Endothelial cell of umbilical vein (primary cell): ENCODE results near the gene PCARE. TPM values are rescaled to one million over a fixed set of nuclear protein-coding genes. Genes with fewer than 3 reads are reported as not detected.

Experiments
- BruUV-seq: library from RNA; stranded (reverse); fragments of 400-500 nt; replicated peaks from 2 replicates; lab custom pipeline; 2021; lab: Mats Ljungman, UMichigan
- CTCF ChIA-PET: fragments of 300-600, 350-600 bp; sonication (Branson Sonifier 250); formaldehyde crosslinking; loops from one replicate; lab custom pipeline; 2021; ENCODE audit warnings: antibody characterized with exemption, inconsistent platforms; lab: Charles Lee
- POLR2A ChIA-PET: fragments of 300-600, 350-600 bp; sonication (Branson Sonifier 250); formaldehyde crosslinking; loops from one replicate; lab custom pipeline; 2021; ENCODE audit warnings: antibody characterized with exemption, inconsistent platforms; lab: Charles Lee
- DNase-seq: peaks from one replicate; pipeline ENCODE4 v3.0.0-alpha.2; 2011; ENCODE audit warnings: low read depth, low spot score
- FAIRE-seq: peaks from 2 replicates; lab custom pipeline; 2011; peaks lifted over from hg19 to GRCh38; lab: Jason Lieb, UNC
- H2AFZ ChIP-seq: 2 replicates; pipeline ENCODE4 v1.6.0; 2012; ENCODE audit warnings: low read depth, low read length, control low read depth, inconsistent platforms
- H3K27ac ChIP-seq: 2 replicates; pipeline ENCODE4 v1.5.1; 2011; ENCODE audit warnings: low read depth, mild to moderate bottlenecking, control low read depth, low read length, moderate library complexity; ENCODE audit not compliant: insufficient read depth
- H3K27me3 ChIP-seq, 2 experiments: 2 replicates each; pipeline versions ENCODE4 v1.6.0 to v1.6.1; 2011; ENCODE audit warnings: low read length in 2 of 2, mixed read lengths in 1 of 2; ENCODE audit not compliant: control insufficient read depth in 2 of 2, insufficient read depth in 2 of 2
- H3K36me3 ChIP-seq, 2 experiments: 2 replicates in 1 of 2; 3 replicates in 1 of 2; pipeline ENCODE4 v1.5.1; 2011; ENCODE audit warnings: low read length in 2 of 2, mild to moderate bottlenecking in 1 of 2, moderate library complexity in 1 of 2; ENCODE audit not compliant: control insufficient read depth in 2 of 2, insufficient read depth in 2 of 2; ENCODE audit errors: extremely low read depth in 1 of 2
- H3K4me1 ChIP-seq: 3 replicates; pipeline ENCODE4 v1.5.1; 2011; ENCODE audit warnings: mild to moderate bottlenecking, low read length; ENCODE audit not compliant: control insufficient read depth, insufficient read depth; ENCODE audit errors: extremely low read depth
- H3K4me2 ChIP-seq: 2 replicates; pipeline ENCODE4 v1.6.1; 2011; ENCODE audit warnings: low read length, control low read depth, mixed read lengths; ENCODE audit not compliant: insufficient read depth
- H3K4me3 ChIP-seq, 3 experiments: fragments of 200-600 bp in 1 of 3; sonication (generic), shearing (Covaris generic) in 1 of 3; replicated peaks in 1 of 3; 2 replicates each; pipeline ENCODE4 v1.5.1; 2011 to 2016; ENCODE audit warnings: control low read depth in 3 of 3, low read length in 3 of 3, mild to moderate bottlenecking in 2 of 3, inconsistent platforms in 1 of 3, low read depth in 1 of 3, moderate library complexity in 1 of 3; ENCODE audit not compliant: insufficient read depth in 1 of 3
- H3K79me2 ChIP-seq: 2 replicates; pipeline ENCODE4 v1.6.0; 2012; ENCODE audit warnings: low read length, inconsistent platforms; ENCODE audit not compliant: control insufficient read depth, insufficient read depth
- H3K9ac ChIP-seq: replicated peaks from 2 replicates; pipeline ENCODE3; 2011; ENCODE audit warnings: low read length, control low read depth; ENCODE audit not compliant: insufficient read depth; ENCODE audit errors: extremely low read depth
- H3K9me1 ChIP-seq: replicated peaks from 3 replicates; pipeline ENCODE4 v1.6.0; 2011; ENCODE audit warnings: mild to moderate bottlenecking, low read length; ENCODE audit not compliant: control insufficient read depth, insufficient read depth; ENCODE audit errors: extremely low read depth
- H3K9me3 ChIP-seq: replicated peaks from 2 replicates; pipeline ENCODE4 v1.5.1; 2012; ENCODE audit warnings: low read length, inconsistent platforms; ENCODE audit not compliant: control insufficient read depth, insufficient read depth
- H4K20me1 ChIP-seq: replicated peaks from 2 replicates; pipeline ENCODE3; 2011; ENCODE audit warnings: mild to moderate bottlenecking, low read length; ENCODE audit not compliant: control insufficient read depth, insufficient read depth; ENCODE audit errors: extremely low read depth
- CTCF ChIP-seq, 2 donors: IDR thresholded peaks; 1 replicate in 1 of 2; 2 replicates in 1 of 2; pipeline ENCODE4 v1.5.1; 2011; ENCODE audit warnings: low read length in 2 of 2, mild to moderate bottlenecking in 2 of 2, moderate library complexity in 2 of 2, control low read depth in 1 of 2, inconsistent platforms in 1 of 2, low read depth in 1 of 2; ENCODE audit not compliant: insufficient read depth in 1 of 2; ENCODE audit errors: extremely low read depth in 1 of 2
- EZH2 ChIP-seq: IDR thresholded peaks from 2 replicates; pipeline ENCODE4 v1.6.1; 2012; ENCODE audit warnings: borderline replicate concordance, low read depth, mild to moderate bottlenecking, moderate library complexity, low read length, inconsistent platforms; ENCODE audit not compliant: severe bottlenecking
- FOS ChIP-seq: IDR thresholded peaks from 2 replicates; pipeline ENCODE4 v1.6.1; 2011; ENCODE audit warnings: mild to moderate bottlenecking, low read length, moderate library complexity, borderline replicate concordance; ENCODE audit not compliant: insufficient read depth
- GATA2 ChIP-seq: IDR thresholded peaks from 2 replicates; pipeline ENCODE4 v1.7.0; 2011; ENCODE audit warnings: low read depth, mild to moderate bottlenecking, moderate library complexity, mixed read lengths, low read length; ENCODE audit not compliant: insufficient read length, insufficient read depth
- JUN ChIP-seq: IDR thresholded peaks from 2 replicates; pipeline ENCODE4 v1.6.1; 2011; ENCODE audit warnings: borderline replicate concordance, low read depth; ENCODE audit not compliant: insufficient read length, insufficient read depth
- MAX ChIP-seq: IDR thresholded peaks from 2 replicates; pipeline ENCODE4 v1.6.1; 2011; ENCODE audit not compliant: insufficient read depth, insufficient read length
- MYC ChIP-seq: IDR thresholded peaks from one replicate; pipeline ENCODE4 v1.6.1; 2011; ENCODE audit warnings: mild to moderate bottlenecking, low read depth, low read length
- POLR2A ChIP-seq: IDR thresholded peaks from 2 replicates; pipeline ENCODE4 v1.6.1; 2012; ENCODE audit warnings: low read depth, mild to moderate bottlenecking, control low read depth, low read length
- POLR2AphosphoS5 ChIP-seq: IDR thresholded peaks from 2 replicates; pipeline ENCODE4 v1.6.1; 2012; ENCODE audit warnings: low read depth, mild to moderate bottlenecking, control low read depth, low read length, moderate library complexity; ENCODE audit not compliant: insufficient read depth
- dilution Hi-C: fragments of 300-500 bp; cut with MboI; formaldehyde crosslinking; loops from one replicate; pipeline ENCODE4 v1.15.0; 2019; ENCODE audit warnings: low sequenced_read_pairs; ENCODE audit not compliant: extremely low pct_ligation_motif_present
- intact Hi-C: fragments of 100-400 bp; cut with micrococcal nuclease; formaldehyde crosslinking; loops from one replicate; pipeline ENCODE4 v1.10.0; 2022
- polyA plus RNA-seq, 4 experiments: library from polyadenylated mRNA; depleted of rRNA in 3 of 4; stranded (reverse) in 3 of 4; unstranded in 1 of 4; fragments of >200 nt; gene quantifications; 2 replicates each; pipeline versions ENCODE4 v1.2.1 to v1.2.3, GENCODE V29; 2011 to 2012; ENCODE audit warnings: missing spikeins in 1 of 4
- total RNA-seq: library from RNA; stranded (reverse); gene quantifications from 2 replicates; pipeline ENCODE4 v1.2.3, GENCODE V29; 2021

The PCARE gene
- total and polyA plus RNA-seq, 2 donors (not counting 3 experiments of a cell fraction or from before 2014, with no cell fraction given) = not detected

- TF ChIP-seq MAX = no peak
- no peak for TF ChIP-seq POLR2A
- no peak for TF ChIP-seq GATA2
- no peak for TF ChIP-seq MYC
- no peak for TF ChIP-seq FOS
- no peak for TF ChIP-seq POLR2AphosphoS5
- no peak for TF ChIP-seq CTCF (IDR thresholded peaks at IDR 0.05; ENCODE audit: extremely low read depth in 1 of 2, insufficient read depth in 1 of 2, low read depth in 1 of 2, low read length in 2 of 2)
- TF ChIP-seq JUN = no peak
- no peak for TF ChIP-seq EZH2
- dilution Hi-C loops (no loop called here), intact Hi-C loops (no loop called here)
- no TSS peak for BruUV-seq
- Histone ChIP-seq H3K27me3 (peaks cover 0 to 5% of the 10 kb centered on the region in 2 experiments), H3K27ac (no peak overlapping the region), H3K9me3 (no peaks in the 10 kb centered on the region), H3K79me2 (no peaks in the 10 kb centered on the region), H3K36me3 (no peaks in the 10 kb centered on the region), H3K9me1 (no peaks in the 10 kb centered on the region), H3K4me2 (no peak overlapping the region), H3K4me1 (no peaks in the 10 kb centered on the region), H3K9ac (no peak overlapping the region), H2AFZ (no peak overlapping the region), H3K4me3 (no peak overlapping the region), H4K20me1 (no peaks in the 10 kb centered on the region)
- ChIA-PET POLR2A (no interaction called here), CTCF (no interaction called here)
- no peak for FAIRE-seq
- DNase-seq = no peak
Measured at GRCh38 chr2:29072971-29073725, 1.2 kb downstream of the PCARE start.
